ENCODE data around the gene SLC39A8.

SLC39A8 gene

GRCh38 chr4:102230194-102230593, 115.1 kb downstream of the SLC39A8 start:
- no peak for DNase-seq (ENCODE audit: low read depth)

- no peak for DNase-seq (ENCODE audit: low read depth)
Measured at GRCh38 chr4:102227388-102227787, 117.9 kb downstream of the SLC39A8 start.

GRCh38 chr4:102223461-102223860, 121.8 kb downstream of the SLC39A8 start:
- DNase-seq (ENCODE audit: low read depth): no peak

GRCh38 chr4:102222838-102223409, 122.4 kb downstream of the SLC39A8 start:
- DNase-seq (ENCODE audit: low read depth): no peak

- no peak for DNase-seq (ENCODE audit: low read depth)
Measured at GRCh38 chr4:102219129-102219528, 126.2 kb downstream of the SLC39A8 start.

GRCh38 chr4:102218656-102219055, 126.6 kb downstream of the SLC39A8 start:
- DNase-seq (ENCODE audit: low read depth): no peak

GRCh38 chr4:102217775-102218355, 127.4 kb downstream of the SLC39A8 start:
- no peak for DNase-seq (ENCODE audit: low read depth)

GRCh38 chr4:102217345-102217744, 127.9 kb downstream of the SLC39A8 start:
- DNase-seq (ENCODE audit: low read depth): no peak

GRCh38 chr4:102216666-102217065, 128.6 kb downstream of the SLC39A8 start:
- no peak for DNase-seq (ENCODE audit: low read depth)

GRCh38 chr4:102213031-102213430, 132.3 kb downstream of the SLC39A8 start:
- DNase-seq (ENCODE audit: low read depth): no peak

Data from stimulated activated CD4-positive, alpha-beta T cell treated with anti-CD3 and anti-CD28 coated beads, Interleukin-2, amount 100 ng/mL, for 4 hours (primary cell).